ENCODE results near the gene CTNS.

The CTNS gene

GRCh38 chr17:3636154-3636907, at the start of gene CTNS, which contains the start of gene SHPK:
Gene CTNS, plus strand, starts transcription at chr17:3636760. Its CDS starts 3,447 bp downstream, at chr17:3640207.
Gene SHPK, minus strand, starts transcription at chr17:3636250. Its CDS starts 31 bp downstream, at chr17:3636219.
- peak; percentile 93 for DNase-seq

DNA sequence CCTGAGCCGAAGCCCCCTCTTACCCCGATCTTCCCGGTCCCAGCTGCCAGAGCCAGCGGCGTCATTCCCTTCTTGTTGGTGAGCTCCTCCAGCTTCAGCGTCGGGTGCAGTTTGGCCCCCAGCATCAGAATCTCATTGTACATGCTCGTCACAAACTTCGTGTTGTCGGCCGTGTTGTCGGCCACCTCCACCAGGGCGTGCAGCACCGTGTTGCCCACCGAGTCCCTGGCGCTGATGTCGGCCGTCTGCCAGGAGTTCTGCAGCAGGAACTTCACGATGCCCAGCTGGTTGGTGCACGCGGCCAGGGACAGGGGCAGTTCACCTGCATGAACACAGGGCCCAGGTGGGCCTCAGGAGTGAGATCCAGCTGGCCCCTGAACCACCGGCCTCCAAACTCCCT, 46.8 kb upstream of the CTNS start:
- DNase-seq: no peak

DNA sequence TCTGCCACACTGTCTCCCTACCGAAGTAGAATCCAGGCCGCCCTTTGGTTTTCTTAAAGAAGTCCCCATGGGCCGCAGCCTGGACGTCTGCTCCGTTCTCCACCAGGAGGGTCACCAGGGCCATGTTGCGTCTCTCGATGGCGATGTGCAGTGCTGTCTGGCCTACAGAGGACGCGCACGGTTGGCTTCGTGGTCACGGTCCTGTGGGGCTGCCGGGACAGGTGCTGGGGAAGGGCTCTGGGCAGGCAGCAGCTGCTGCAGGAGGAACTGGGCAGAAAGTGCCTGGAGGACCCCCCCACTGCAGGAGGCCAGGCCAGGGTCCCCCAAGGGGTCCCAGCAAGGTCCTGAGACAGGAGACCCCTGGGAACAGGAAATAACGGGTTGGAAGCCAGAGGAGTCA, 46.3 kb upstream of the CTNS start:
- no peak for DNase-seq

DNA sequence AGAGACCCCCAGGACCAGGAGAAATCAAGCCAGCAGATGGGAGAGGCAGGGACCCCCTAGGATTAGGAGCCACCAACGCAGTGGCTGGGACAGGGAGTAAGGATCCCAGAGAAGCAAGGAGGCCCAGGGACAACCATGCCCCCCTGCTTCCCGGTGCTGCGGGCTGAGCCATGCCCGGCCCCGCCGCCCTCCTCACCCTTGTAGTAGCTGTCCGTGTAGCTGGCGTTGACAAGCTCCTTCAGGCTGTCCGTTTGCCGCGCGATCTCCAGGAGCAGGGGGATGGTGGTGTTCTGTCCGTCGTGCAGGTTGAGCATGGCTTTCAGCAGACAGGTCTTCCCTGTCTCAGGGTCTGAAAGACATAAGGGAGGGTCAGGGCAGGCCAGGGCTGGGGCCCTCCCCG, 45.8 kb upstream of the CTNS start:
- DNase-seq: no peak

GRCh38 chr17:3592216-3592860, 44.2 kb upstream of the CTNS start:
- no peak for DNase-seq

GRCh38 chr17:3593384-3593783, 43.2 kb upstream of the CTNS start:
- DNase-seq: no peak

DNA sequence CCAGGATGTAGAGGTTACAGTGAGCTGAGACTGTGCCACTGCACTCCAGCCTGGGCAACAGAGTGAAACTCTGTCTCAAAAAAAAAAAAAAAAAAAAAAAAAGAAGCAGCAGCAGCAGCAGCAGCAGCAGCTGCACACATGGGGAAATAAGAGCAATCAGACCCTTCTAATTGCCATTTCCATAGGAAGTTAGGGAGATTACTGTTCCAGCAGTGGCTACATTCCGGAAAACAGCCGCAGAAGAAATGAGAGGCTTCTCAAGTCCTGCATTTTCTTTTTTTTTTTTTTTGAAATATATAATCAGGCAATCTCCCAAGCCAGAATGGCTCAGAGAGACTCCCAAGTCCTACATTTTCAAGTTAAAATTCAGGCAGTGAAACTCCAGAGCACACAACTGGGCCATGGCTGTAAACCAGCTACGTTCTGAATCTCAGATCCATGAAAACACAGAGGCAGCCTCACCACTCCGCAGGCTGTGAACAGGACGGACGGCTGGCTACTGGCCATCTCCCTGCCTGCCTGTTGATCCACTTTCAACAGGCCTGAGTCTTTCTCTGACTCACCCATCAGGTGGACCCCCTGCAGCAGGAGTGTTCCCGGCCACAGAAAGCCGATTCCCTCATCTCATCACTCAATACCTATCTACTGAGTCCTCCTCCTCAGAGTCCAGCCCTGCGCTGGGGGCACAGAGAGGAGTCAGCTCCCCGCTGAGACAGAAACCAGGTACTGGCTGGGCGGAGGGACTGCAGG, 42.3 kb upstream of the CTNS start:
- DNase-seq: no peak

GRCh38 chr17:3594976-3595375, 41.6 kb upstream of the CTNS start:
- DNase-seq: no peak

GRCh38 chr17:3596804-3597464, 39.6 kb upstream of the CTNS start:
- DNase-seq: no peak

- DNase-seq: no peak
These were observed 38.5 kb upstream of the CTNS start for GRCh38 chr17:3598078-3598477.

GRCh38 chr17:3600529-3601205, 35.9 kb upstream of the CTNS start:
- no peak for DNase-seq

GRCh38 chr17:3602499-3602898, 34.1 kb upstream of the CTNS start:
- DNase-seq: no peak

DNA sequence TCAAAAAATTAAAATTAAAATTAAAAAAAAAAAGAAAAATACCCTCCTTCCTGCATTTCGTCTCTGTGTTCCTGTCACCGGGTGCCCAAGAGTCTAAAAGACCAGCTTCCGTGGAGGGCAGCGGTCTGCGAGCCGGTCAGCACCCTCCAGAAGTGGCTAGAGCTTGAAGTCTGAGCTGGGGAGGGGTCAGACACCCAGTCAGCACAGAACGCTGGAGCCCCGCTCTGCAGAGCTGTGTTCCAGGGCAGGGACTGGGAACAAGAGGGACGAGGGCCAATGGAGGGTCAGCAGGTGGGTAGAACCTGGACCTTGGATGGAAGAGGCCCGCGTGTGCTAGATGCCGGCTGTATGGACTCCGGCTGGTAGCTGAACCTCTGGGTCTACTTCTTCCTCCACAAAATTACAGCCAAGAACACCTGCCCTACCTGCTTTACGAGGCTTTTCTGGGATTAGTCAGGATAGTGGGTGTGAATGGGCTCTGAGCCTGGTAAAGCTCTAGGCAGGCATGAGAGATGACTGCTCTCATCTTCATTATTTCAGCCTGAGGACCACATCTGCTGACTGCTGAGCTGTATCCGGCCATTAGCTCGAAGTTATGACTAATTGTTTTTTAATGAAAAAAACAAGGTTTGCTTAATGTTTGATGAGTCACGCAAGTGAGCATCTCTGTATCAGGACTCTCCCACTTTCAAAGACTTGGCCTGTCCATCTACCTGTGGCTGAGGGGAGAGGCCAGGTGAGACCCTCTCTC, 33.3 kb upstream of the CTNS start:
- DNase-seq: no peak

DNA sequence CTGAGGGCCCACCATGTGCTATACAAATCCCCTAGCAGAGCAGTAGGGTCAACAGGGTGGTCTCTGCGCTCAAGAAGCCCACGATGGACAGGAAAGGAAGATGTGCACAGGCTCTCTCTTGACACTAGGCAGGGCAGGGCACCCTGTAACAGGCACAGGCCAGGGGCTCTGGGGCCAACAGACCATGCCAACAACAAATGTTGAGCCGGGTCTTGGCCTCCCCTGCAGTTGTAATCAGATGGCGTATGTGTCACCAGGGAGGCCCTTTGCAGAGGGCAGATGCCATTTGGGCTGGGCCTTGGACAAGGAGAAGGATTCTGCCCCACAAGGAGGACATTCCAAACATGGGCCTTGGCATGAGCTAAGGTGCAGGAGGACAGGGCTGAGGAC, 32.7 kb upstream of the CTNS start:
- DNase-seq: no peak

GRCh38 chr17:3609689-3610088, 26.9 kb upstream of the CTNS start:
- DNase-seq: no peak

- no peak for DNase-seq
These were observed 26.0 kb upstream of the CTNS start for GRCh38 chr17:3610523-3610922.

GRCh38 chr17:3613124-3613523, 23.4 kb upstream of the CTNS start:
- DNase-seq: no peak

DNA sequence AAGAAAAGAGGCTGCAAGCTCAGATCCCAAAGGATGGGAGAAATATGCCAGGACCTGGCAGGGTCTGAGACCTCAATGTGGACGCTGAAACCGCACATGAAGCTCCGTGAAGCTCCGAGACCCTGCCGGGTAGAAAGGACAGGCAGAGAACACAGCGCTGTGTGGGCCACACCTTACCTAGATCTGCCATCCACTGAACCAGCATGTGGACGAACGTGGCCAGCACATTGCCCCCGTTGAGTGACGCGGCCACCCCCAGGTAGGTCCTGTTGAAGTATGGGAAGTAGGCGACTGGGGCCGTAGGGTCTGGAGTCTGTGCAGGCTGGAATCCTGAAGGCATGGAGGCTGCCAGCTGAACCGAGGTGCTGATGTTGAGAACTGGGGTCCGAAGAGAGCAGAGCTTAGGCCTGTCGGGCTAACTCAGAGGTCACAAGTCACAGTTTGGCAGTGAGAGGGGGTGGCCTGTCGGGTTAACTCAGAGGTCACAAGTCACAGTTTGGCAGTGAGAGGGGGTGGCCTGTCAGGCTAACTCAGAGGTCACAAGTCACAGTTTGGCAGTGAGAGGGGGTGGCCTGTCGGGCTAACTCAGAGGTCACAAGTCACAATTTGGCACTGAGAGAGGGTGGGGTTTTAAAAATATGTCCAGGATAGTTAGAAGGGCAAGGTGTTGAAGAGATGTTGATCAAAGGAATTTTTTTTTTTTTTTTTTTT, 21.2 kb upstream of the CTNS start:
- no peak for DNase-seq

DNA sequence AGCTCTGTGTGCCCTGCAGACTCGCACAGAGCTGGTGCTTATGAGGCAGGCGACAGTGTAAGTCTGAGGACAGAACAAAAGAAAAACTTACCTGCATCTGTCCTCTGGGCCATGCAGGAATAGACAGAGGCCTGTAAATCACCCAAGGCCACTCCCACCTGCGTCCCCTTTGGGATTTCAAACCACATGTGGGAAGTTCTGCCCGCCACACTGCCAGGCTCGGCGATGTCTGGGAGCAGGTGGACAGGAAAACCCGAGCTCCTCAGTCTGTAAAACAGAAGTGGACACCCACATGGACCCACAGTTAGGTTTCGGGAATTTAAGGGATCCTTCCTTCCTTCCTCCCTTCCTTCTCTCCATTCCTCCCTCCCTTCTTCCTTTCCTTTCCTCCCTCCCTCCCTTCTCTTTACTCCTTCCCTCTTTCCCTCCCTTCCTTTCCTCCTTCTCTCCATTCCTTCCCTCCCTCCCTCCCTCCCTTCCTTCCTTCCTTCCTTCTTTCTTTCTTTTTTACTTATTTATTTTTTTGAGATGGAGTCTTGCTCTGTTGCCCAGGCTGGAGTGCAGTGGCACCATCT, 15.3 kb upstream of the CTNS start:
- DNase-seq: no peak

DNA sequence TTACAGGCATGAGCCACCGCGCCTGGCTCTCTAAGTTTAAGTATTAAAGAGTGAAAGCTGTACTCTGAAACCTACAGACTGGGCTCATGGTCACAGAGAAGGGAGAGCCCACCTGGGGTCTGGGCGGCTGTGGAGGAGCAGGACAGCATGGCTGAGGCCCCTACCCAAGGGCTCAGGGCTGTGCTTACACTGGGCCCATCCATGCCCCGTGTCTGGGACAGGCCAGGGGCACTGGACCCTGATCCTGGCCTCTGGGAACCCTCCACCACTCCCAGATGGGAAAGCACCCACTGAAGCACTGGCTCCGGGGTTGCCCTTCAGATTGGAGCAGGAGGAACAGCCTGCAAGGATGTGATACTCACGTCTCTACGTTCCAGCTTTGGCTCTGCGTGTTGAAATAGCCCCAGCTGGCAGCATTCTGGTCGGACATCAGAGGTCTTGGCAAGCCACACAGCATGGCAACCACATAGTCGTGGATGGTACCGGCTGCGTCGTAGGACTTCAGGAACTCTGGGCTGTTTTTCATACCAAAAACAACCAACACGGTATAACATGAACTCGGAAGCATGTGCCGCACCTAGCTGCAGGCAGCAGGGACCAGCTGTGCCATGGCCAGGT, 13.5 kb upstream of the CTNS start:
- no peak for DNase-seq

All from amniotic stem cell (primary cell).